Thyroid gland (tissue), 4 donors: ENCODE measurements around the gene TMEM176A. TPM values are rescaled to one million over a fixed set of nuclear protein-coding genes. Genes with fewer than 3 reads are reported as not detected.
A peak's percentile ranks its signal among the peaks of the same experiment; 100 is the strongest.

Source experiments
- DNase-seq, 2 donors: peaks; one replicate each; pipeline ENCODE4 v3.0.0-alpha.2; 2019
- H3K27ac ChIP-seq, 3 donors: fragments of 200-600 bp; sonication (generic); 1 replicate in 2 of 3; 2 replicates in 1 of 3; pipeline ENCODE4 v1.5.1; 2016 to 2019; ENCODE audit warnings: mild to moderate bottlenecking in 1 of 3, moderate library complexity in 1 of 3
- H3K27me3 ChIP-seq: fragments of 200-600 bp; sonication (generic); one replicate; pipeline ENCODE4 v1.5.1; 2019
- H3K36me3 ChIP-seq, 2 donors: fragments of 200-600 bp; sonication (generic); one replicate each; pipeline ENCODE4 v1.5.1; 2016 to 2019
- H3K4me1 ChIP-seq, 2 donors: fragments of 200-600 bp; sonication (generic); one replicate each; pipeline ENCODE4 v1.5.1; 2017 to 2019
- H3K4me3 ChIP-seq, 3 donors: fragments of 200-600 bp; sonication (generic); replicated peaks in 1 of 3; 1 replicate in 2 of 3; 2 replicates in 1 of 3; pipeline ENCODE4 v1.5.1; 2016; ENCODE audit warnings: mild to moderate bottlenecking in 1 of 3
- H3K9me3 ChIP-seq: fragments of 200-600 bp; sonication (generic); one replicate; pipeline ENCODE4 v1.5.1; 2017
- POLR2A ChIP-seq, 2 donors: fragments of 450-650 bp; IDR thresholded peaks; one replicate each; pipeline ENCODE4 v1.6.1; 2017; ENCODE audit warnings: antibody characterized with exemption in 2 of 2, mild to moderate bottlenecking in 2 of 2, moderate library complexity in 1 of 2
- WGBS, 2 donors: methylation state at CpG; one replicate each; pipeline ENCODE4 v1.1.5; 2017; 5-methylcytosine and 5-hydroxymethylcytosine counted together
- intact Hi-C: fragments of 100-400 bp; cut with DNase I; formaldehyde crosslinking; loops from one replicate; pipeline ENCODE4 v1.15.1; 2023
- total RNA-seq, 4 donors: library from RNA; depleted of rRNA; stranded (reverse); fragments of >200 nt; gene quantifications; one replicate each; pipeline ENCODE4 v1.2.3, GENCODE V29; 2016
- TF ChIP-seq, protein P1 (sequence below), 6 experiments: fragments of 200-600 bp in 3 of 6; fragments of 450-650 bp in 3 of 6; sonication (generic) in 3 of 6; IDR thresholded peaks; one replicate each; pipeline ENCODE4 v1.5.1; 2016 to 2019; ENCODE audit warnings: antibody characterized with exemption in 6 of 6, mild to moderate bottlenecking in 2 of 6, inconsistent platforms in 1 of 6, moderate library complexity in 1 of 6

TMEM176A gene
- total RNA-seq, 4 donors from 2014 or later: 3.7 to 34.0 (median 14.7) TPM

DNA sequence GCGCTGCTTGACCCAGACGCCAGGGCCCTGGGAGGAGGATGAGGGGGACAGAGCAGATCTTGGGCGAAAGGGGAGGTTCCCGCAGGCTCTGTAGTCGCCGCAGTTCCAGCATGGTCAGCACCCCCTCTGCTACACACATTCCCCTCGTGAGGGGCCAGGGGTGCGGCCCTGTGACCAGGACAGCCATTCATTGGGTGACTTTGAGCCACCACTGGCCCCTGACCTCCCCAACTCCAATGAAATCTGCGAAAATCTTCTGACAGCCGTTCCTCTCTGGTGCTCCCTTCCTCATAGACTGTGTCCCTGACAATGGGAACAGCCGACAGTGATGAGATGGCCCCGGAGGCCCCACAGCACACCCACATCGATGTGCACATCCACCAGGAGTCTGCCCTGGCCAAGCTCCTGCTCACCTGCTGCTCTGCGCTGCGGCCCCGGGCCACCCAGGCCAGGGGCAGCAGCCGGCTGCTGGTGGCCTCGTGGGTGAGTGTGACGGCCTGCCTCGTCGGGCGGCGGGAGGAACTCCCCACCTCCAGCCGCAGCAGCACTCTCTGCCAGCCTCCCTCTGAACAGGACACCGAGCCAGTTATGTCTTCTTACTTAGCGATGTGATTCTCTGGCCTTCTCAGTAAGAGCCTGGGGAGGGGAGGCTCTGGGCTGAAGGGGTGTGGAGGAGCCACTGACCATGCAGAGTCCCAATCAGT, 825 bp downstream of the TMEM176A start:
- Histone ChIP-seq H3K27me3 (no peaks in the 10 kb centered on the region), H3K36me3 (no peaks in the 10 kb centered on the region), H3K9me3 (no peaks in the 10 kb centered on the region), H3K4me1 (peaks cover 10 to 16% of the 10 kb centered on the region in 2 donors), H3K4me3 (peak overlapping the region in 1 of 3 donors; percentile 45), H3K27ac (peak overlapping the region in 1 of 3 donors; percentile 28)
- TF ChIP-seq POLR2A (IDR thresholded peaks at IDR 0.05): no peak
- TF ChIP-seq, protein P1, sequence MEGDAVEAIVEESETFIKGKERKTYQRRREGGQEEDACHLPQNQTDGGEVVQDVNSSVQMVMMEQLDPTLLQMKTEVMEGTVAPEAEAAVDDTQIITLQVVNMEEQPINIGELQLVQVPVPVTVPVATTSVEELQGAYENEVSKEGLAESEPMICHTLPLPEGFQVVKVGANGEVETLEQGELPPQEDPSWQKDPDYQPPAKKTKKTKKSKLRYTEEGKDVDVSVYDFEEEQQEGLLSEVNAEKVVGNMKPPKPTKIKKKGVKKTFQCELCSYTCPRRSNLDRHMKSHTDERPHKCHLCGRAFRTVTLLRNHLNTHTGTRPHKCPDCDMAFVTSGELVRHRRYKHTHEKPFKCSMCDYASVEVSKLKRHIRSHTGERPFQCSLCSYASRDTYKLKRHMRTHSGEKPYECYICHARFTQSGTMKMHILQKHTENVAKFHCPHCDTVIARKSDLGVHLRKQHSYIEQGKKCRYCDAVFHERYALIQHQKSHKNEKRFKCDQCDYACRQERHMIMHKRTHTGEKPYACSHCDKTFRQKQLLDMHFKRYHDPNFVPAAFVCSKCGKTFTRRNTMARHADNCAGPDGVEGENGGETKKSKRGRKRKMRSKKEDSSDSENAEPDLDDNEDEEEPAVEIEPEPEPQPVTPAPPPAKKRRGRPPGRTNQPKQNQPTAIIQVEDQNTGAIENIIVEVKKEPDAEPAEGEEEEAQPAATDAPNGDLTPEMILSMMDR (IDR thresholded peaks at IDR 0.05): no peak
- no peak for DNase-seq
- WGBS, 2 donors: 45 to 47% methylated on average over 12 to 19 of the region's 26 CpGs
- intact Hi-C loops: no loop called here

DNA sequence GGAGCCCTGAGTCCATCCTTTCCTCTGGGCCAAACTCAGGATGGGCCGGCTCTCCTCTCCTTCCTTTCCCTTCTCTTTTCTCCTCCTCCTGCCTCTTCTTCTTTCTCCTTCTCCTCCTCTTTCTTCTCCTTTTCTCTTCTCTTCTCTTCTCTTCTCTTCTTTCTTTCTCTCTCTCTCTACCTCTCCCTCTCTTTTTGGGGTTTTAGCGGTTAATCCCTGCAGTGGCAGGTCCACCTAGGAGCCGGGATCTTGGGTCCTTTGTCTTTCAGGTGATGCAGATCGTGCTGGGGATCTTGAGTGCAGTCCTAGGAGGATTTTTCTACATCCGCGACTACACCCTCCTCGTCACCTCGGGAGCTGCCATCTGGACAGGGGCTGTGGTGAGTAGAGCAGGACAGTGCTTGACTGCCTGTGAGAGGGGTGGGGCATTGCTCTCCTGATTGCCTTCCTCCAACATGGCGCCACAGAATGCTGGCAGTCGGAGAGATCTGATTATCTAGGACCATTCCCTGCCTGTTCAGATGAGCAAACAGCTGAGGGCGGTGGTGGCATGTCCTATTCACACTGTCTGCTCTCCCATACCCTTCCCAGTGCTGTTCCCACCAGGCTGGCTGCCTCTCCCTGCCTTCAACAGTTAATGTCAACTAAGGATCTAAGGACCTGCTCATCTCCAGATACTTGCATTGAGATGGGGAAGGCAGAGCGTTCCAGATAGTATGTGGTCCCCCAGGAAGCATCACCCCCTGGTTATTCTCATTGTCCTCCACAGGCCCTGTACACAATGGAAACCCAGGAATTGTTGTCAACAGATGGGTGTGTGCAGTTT, 1.6 kb downstream of the TMEM176A start:
- H3K36me3 ChIP-seq: no peaks in the 10 kb centered on the region
- H3K27me3 ChIP-seq: no peaks in the 10 kb centered on the region
- H3K9me3 ChIP-seq: no peaks in the 10 kb centered on the region
- intact Hi-C loops: no loop called here
- DNase-seq: no peak
- H3K27ac ChIP-seq: no peak overlapping the region
- TF ChIP-seq, protein P1 (IDR thresholded peaks at IDR 0.05): no peak
- no peak for TF ChIP-seq POLR2A (IDR thresholded peaks at IDR 0.05)
- no peak overlapping the region for H3K4me3 ChIP-seq
- peaks cover 10 to 16% of the 10 kb centered on the region in 2 donors for H3K4me1 ChIP-seq
- 89 to 95% methylated on average over 12 of the region's 12 CpGs for WGBS, 2 donors

DNA sequence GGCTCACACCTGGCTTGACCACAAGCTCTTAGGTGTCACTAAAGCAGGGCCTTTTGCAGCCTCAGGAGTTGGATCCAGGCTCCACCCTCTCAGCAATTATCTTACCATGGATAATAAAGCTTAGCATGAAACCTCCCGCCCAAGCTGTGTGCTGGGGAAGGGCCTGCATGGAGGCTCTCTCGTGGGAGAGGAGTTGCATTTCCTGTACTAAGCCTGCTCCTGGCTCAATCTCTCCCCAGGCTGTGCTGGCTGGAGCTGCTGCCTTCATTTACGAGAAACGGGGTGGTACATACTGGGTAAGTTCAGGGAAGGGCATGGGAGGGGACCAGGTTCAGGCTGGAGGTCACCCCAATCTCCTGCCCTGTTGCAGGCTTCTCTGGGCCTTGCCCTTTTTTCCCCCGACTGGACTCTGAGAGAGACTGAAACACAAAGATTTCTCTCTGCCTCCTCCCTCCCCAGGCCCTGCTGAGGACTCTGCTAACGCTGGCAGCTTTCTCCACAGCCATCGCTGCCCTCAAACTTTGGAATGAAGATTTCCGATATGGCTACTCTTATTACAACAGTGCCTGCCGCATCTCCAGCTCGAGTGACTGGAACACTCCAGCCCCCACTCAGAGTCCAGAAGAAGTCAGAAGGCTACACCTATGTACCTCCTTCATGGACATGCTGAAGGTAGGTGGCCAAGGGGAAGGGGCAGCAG, 2.7 kb downstream of the TMEM176A start:
- intact Hi-C loops: no loop called here
- H3K9me3 ChIP-seq: no peaks in the 10 kb centered on the region
- H3K27me3 ChIP-seq: no peaks in the 10 kb centered on the region
- TF ChIP-seq POLR2A (IDR thresholded peaks at IDR 0.05): no peak
- TF ChIP-seq, protein P1 (IDR thresholded peaks at IDR 0.05): no peak
- 71 to 72% methylated on average over 10 of the region's 10 CpGs for WGBS, 2 donors
- no peaks in the 10 kb centered on the region for H3K36me3 ChIP-seq
- no peak overlapping the region for H3K27ac ChIP-seq
- no peak for DNase-seq
- peaks cover 10 to 16% of the 10 kb centered on the region in 2 donors for H3K4me1 ChIP-seq
- no peak overlapping the region for H3K4me3 ChIP-seq

DNA sequence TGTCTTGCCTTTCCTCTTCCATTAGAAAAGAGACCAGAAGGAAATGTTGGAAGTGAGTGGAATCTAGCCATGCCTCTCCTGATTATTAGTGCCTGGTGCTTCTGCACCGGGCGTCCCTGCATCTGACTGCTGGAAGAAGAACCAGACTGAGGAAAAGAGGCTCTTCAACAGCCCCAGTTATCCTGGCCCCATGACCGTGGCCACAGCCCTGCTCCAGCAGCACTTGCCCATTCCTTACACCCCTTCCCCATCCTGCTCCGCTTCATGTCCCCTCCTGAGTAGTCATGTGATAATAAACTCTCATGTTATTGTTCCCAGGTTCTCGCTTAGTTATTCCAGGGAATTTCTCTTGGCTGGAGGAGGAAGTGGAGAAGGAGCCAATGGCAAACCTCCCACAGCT, 4.2 kb downstream of the TMEM176A start:
- DNase-seq: no peak
- 88 to 91% methylated on average over 5 of the region's 5 CpGs for WGBS, 2 donors
- Histone ChIP-seq H3K27ac (no peak overlapping the region), H3K36me3 (no peaks in the 10 kb centered on the region), H3K9me3 (no peaks in the 10 kb centered on the region), H3K4me3 (no peak overlapping the region), H3K4me1 (peaks cover 7 to 13% of the 10 kb centered on the region in 2 donors), H3K27me3 (no peaks in the 10 kb centered on the region)
- intact Hi-C loops: no loop called here
- no peak for TF ChIP-seq POLR2A (IDR thresholded peaks at IDR 0.05)
- TF ChIP-seq, protein P1 (IDR thresholded peaks at IDR 0.05): no peak
